H1 (cell line): ENCODE measurements around the gene TEX264. TPM values are rescaled to one million over a fixed set of nuclear protein-coding genes. Genes with fewer than 3 reads are reported as not detected.

Source experiments
- CHD7 ChIP-seq: fragments of 300-600 bp; sonication (generic); IDR thresholded peaks from 2 replicates; pipeline ENCODE4 v1.7.1; 2012; ENCODE audit warnings: low read length, moderate library complexity, mild to moderate bottlenecking, inconsistent platforms; ENCODE audit not compliant: insufficient replicate concordance
- CREB1 ChIP-seq: IDR thresholded peaks from 2 replicates; pipeline ENCODE4 v1.6.1; 2012; ENCODE audit warnings: inconsistent platforms
- polyA plus RNA-seq, 7 experiments: library from polyadenylated mRNA; depleted of rRNA in 3 of 7; stranded (reverse) in 5 of 7; unstranded in 2 of 7; fragments of >200 nt in 5 of 7; fragments of 200-250 nt in 2 of 7; gene quantifications; 1 replicate in 5 of 7; 2 replicates in 1 of 7; 4 replicates in 1 of 7; pipeline versions ENCODE4 v1.2.1 to v1.2.3, GENCODE V29; 2011 to 2013; ENCODE audit warnings: missing spikeins in 2 of 7, mixed read lengths in 2 of 7
- total RNA-seq: library from RNA; stranded (reverse); fragmentation: NEBNext Ultra II Directional; extraction: Animal tissue kit (Norgen Biotek cat#: 25700); gene quantifications from 2 replicates; pipeline ENCODE4 v1.2.1, GENCODE V29; 2021

Gene TEX264
- total and polyA plus RNA-seq, 2 of the 8 experiments (the other 6 are each of a cell fraction or from before 2014, with no cell fraction given), result 11.2 to 35.6 TPM

- no peak for TF ChIP-seq CHD7
- TF ChIP-seq CREB1, result no peak
- TF ChIP-seq, all 59 proteins: peak for 0
Measured at GRCh38 chr3:51735950-51736349, 64.9 kb downstream of the TEX264 start (continued).
